GM19397 (cell line): ENCODE measurements around the gene CHRNB1.

Source experiments
- ATAC-seq: cut with Tn5 transposase; IDR thresholded peaks from one replicate; pipeline ENCODE4 v1.9.1; 2021; ENCODE audit warnings: mild to moderate bottlenecking, moderate library complexity; ENCODE audit not compliant: unreplicated experiment

CHRNB1 gene

GRCh38 chr17:7414837-7415236 is 30.0 kb upstream of the CHRNB1 start:
- no peak for ATAC-seq

- no peak for ATAC-seq
Observed at GRCh38 chr17:7415784-7416183, 29.1 kb upstream of the CHRNB1 start.

GRCh38 chr17:7416323-7416722 is 28.5 kb upstream of the CHRNB1 start:
- no peak for ATAC-seq

GRCh38 chr17:7417056-7417655 is 27.7 kb upstream of the CHRNB1 start:
- no peak for ATAC-seq

- no peak for ATAC-seq
Observed at GRCh38 chr17:7418472-7419152, 26.2 kb upstream of the CHRNB1 start.

GRCh38 chr17:7419819-7420610 is 24.8 kb upstream of the CHRNB1 start, which contains the start of gene SPEM1:
Gene SPEM1 (plus strand): TSS chr17:7420324. CDS start chr17:7420385, 61 bp downstream.
- ATAC-seq: no peak

- no peak for ATAC-seq
Observed at GRCh38 chr17:7421186-7421585, 23.7 kb upstream of the CHRNB1 start.

GRCh38 chr17:7423679-7424078 is 21.2 kb upstream of the CHRNB1 start:
- ATAC-seq: no peak

GRCh38 chr17:7425316-7425715 is 19.5 kb upstream of the CHRNB1 start, which contains the start of gene SPEM2:
Gene SPEM2 (plus strand): TSS chr17:7425616. CDS start chr17:7425689, 73 bp downstream.
- ATAC-seq: no peak

- no peak for ATAC-seq
Observed at GRCh38 chr17:7425756-7426155, 19.1 kb upstream of the CHRNB1 start.

- ATAC-seq: no peak
Observed at GRCh38 chr17:7426203-7426863, 18.5 kb upstream of the CHRNB1 start.

- no peak for ATAC-seq
Observed at GRCh38 chr17:7426896-7427489, 17.9 kb upstream of the CHRNB1 start.

GRCh38 chr17:7427549-7427948 is 17.3 kb upstream of the CHRNB1 start:
- ATAC-seq: no peak

GRCh38 chr17:7428557-7428956 is 16.3 kb upstream of the CHRNB1 start, which contains the start of gene SPEM3:
Gene SPEM3 (plus strand): TSS chr17:7428857. CDS start chr17:7428903, 46 bp downstream.
- ATAC-seq: no peak

GRCh38 chr17:7429722-7430121 is 15.1 kb upstream of the CHRNB1 start:
- no peak for ATAC-seq

- no peak for ATAC-seq
Observed at GRCh38 chr17:7431231-7431630, 13.6 kb upstream of the CHRNB1 start.

- ATAC-seq: no peak
Observed at GRCh38 chr17:7432296-7432695, 12.6 kb upstream of the CHRNB1 start.

GRCh38 chr17:7435676-7436555 is 8.9 kb upstream of the CHRNB1 start:
- ATAC-seq: peak; percentile 12

- ATAC-seq: no peak
Observed at GRCh38 chr17:7436556-7437368, 8.1 kb upstream of the CHRNB1 start.
